RPMI7951 (cell line): Measurements from ENCODE around the gene FIGNL2. TPM values are rescaled to one million over a fixed set of nuclear protein-coding genes. Genes with fewer than 3 reads are reported as not detected.
"Not testable (repeated sequence)": the region's sequence is repeated elsewhere in the genome, so short reads cannot be mapped to it uniquely, and the experiment has no call there.

ENCODE experiments used
- DNase-seq: peaks from one replicate; pipeline ENCODE4 v3.0.0-alpha.2; 2012; ENCODE audit warnings: low read depth
- total RNA-seq: library from RNA; depleted of rRNA; stranded (reverse); fragments of >200 nt; shearing (Covaris generic); gene quantifications from 2 replicates; pipeline ENCODE4 v1.2.3, GENCODE V29; 2014

The FIGNL2 gene
- total RNA-seq, 1 experiment from 2014 or later: not detected

DNA sequence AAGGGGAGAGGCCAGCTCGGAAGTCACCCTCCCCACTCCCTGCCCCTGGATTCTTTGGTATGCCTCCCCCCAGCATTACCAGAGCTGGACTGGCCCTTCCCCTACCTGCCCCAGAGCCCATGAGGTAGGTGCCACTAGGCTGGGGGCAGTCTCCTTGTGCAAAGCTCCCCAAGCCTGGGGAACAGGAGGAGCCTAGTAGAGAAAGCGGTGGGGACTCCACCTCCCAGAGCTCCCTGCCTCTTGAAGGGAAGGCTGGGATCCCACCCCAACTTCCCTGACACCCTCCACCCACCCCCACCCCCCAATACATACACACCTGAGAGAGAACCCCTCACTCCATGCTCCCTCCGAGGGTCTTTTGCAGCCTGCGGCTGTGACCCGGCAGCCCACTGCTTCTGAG, 30.4 kb downstream of the FIGNL2 start:
- DNase-seq: no peak

DNA sequence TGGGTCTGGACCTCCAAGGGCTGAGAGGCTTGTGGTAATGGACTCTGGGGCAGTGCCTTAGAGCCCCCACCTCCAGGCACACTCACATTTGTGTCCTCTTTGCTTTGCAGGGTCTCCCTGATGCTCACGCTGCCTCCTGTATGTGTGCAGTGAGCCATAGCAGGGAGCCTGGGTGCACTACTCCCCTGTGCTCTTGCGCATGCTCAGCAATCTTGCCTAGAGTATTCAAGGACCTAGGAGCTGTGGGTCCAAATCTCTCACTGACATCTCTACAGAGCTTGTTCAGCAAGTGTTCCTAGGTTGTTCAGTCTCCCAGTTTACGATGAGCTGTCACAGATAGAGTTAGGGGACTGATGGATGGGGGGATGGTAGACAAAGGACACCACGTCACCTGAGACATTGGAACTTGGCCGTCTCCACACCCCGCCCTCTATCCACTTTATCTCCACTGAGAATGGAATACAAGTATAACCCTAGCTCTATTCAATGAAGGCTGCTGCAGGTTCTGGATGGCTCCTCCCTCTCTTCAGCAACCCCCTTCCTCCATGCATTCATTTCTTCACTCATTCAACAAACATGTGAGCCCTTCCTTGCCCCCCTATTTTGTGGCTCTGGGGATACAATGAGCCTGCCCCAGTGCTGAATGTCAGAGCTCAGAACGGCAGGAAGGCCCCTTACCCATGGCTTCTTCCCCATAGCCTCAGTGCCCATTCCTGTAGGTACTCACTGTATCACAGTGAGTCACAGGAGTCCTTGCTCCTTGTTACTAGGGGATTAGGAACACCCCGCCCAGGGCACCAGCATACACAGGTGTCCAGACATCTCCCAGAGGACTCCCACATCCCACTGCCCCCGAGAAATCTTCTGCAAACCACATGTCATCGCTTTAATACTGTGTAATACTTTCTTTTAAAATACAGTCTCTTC, 31.2 kb downstream of the FIGNL2 start:
- DNase-seq: no peak

DNA sequence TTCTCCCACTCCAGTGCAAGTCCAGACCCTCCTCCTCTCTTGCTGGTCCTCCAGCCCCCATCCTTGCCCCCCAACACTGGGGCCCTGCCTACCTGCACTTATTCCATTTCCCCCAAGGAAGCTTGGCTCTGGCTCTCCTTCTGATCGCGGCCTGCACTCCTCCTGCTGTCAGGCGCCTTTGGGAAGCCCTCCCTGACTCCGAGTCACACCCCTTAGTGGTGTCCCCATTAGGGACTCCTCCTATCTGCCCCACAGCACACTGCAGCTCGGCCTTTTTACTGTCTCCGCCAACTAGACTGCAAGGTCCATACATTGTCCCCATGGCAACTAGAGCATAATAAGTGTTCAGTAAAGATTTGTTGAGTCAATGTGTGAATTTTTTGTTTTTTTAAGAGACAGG, 32.9 kb downstream of the FIGNL2 start:
- no peak for DNase-seq

DNA sequence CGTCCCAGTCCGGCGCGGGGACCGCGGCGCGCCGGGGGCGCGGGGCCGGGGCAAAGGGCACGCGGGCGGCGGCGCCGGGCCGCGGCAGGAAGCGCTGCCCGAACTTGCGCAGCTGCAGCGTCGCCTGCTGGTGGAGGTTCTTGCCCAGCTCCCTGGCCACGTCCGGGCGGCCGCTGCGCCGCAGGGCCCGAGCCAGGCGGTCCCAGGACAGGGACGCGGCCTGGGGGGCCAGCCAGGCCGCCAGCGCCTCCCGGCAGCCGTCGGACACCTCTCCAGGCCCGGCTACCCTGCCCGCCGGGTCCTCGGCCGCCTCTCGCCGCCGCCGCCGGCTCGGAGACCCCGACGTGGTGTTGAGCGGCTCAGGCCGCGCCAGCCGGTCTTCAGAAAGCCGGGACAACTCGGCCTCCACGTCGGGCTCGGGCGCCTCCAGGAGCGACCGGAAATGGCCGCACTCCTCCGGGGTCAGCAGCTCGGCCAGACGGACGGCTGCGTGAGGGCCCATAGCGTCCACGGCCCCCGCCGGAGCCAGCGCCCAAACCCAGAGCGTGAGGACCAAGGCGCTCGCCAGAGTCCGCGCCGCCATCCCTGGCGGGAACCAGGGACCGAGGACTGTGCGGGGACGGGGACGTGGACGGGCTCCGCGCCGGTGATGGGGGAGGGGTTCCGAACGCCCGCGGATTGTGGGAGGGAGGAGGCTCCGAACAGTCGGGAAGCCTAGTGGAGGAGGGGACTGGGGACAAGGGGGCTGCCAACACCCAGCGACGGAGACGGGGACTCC, 34.0 kb downstream of the FIGNL2 start:
- DNase-seq: peak; percentile 24

DNA sequence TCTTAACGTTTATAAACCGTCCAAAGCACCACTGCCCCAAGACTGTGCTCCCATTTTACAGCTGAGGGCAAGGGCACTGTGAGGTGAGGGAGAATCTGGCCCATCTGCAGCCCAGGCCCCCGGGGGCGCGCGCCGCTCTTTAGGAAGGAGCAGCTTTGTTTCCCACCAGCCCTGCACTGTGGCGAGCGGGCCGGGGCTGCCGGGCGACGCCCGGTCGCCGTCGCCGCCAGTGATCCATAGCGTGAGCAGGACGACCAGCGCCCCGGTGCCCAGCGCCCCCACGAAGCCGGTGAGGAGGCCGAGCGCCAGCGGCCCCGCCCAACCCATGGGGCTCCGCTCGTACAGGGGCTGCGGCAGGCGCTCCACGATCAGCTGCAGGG, 34.6 kb downstream of the FIGNL2 start:
- no peak for DNase-seq

DNA sequence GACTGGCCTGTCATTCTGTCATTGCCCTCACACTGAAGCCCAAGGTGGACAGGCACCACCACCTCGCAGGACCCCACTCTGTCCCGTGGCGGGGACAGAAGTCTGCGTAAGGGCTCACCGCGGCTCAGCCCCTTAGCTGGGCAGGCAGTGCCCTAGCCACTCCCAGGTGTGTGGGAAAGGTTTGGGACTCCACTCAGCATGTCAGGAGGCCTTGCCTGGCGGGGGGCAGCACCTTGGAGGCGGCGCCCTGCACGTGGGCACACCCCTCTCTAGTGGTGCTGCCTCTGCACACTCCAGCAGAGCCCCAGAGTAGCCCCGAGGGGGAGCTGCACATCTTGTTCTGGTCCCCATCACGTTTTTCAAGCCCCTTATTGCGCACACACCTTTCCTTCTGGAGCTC, 35.6 kb downstream of the FIGNL2 start:
- no peak for DNase-seq

DNA sequence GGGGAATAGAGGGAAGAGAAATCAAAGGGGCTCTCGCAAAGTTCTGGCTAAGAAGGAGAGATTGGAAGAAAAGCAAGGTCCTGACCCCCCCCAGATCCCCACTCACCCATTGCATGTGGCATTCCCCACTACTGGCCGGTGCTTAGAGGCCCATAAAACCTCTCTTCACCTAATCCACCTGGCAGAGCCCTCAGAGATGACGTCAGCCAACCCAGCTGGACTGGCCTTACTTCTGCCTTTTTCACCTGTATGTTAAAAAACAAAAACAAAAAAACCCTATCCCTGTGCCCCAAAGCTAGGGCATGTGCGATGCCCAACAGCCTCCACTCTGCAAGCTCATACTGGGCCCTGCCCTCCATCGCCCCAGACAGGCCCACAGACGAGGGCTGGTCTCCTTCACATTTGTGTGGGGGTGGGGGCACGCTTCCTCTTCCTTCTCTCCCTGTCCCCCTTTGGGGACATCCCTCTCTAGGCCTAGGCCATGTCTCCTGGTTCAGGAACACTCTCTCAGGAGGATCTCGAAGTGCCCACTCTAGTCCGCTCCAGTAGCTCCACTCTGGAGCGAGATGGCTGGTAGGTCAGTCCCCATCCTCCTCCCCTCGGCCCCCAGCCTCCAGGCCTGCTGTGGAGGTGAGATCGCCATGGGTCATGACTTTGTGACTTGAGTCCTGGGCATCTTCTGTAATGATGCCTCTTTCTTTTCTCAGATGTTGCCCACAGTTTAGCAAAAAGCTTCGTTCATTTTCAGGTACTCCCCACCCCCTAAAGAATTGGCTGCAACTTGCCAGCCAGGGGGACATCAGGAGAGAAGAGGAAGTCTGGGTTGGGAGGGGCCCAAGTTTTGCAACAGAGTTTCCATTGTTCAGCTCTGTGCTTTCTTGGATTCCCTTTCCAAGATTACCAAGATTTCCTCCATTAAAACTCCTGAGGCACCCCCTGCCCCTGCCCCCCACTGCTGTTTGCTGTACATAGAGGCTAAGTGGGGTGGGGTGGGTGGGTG, 37.0 kb downstream of the FIGNL2 start:
- DNase-seq: no peak

DNA sequence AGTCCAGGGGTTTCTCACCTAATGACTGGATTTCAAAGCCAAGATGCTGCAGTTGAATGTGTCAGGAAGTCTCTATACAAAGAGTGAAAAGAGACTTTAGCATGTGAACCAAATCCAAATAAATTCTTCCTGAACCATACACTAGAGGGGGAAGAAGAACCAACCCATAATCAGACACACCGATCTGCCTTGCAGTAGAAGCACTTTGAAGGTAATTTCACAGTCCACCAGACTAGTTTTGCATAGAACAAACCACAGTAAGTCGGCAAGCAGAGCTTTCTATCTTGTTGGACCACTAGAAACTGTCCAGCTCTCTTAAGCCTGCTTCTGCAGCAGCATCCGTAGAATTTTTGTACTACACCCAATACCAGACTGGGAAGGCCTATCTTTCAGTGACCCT, 39.3 kb downstream of the FIGNL2 start:
- DNase-seq: no peak

DNA sequence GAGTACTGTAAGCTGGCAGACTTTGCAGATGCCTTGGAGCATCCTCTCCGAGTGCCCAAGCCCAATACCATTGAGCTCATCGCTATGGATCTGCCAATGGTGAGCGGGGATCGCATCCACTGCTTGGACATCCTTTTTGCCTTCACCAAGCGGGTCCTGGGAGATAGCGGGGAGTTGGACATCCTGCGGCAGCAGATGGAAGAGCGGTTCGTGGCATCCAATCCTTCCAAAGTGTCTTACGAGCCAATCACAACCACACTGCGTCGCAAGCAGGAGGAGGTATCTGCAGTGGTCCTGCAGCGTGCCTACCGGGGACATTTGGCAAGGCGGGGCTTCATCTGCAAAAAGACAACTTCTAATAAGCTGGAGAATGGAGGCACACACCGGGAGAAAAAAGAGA, 41.6 kb downstream of the FIGNL2 start:
- DNase-seq: no peak

DNA sequence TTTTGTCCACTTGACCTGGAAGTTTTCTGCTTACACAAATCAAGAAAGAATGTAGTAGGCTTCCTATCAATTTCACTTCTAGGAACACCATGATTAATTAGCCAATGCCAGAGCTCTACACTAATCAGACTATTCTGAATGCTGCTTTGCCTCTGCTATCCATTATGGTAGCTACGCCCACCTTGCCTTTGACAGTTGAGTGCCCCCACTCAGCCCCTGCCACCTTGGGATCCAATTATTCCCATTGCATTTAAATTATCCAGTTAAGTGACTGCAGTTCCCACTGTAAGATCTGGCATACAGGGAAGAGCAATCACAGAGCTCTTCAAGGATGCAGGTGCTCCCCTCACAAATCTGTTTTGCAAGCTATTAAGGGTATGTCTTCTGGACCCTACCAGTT, 47.5 kb downstream of the FIGNL2 start:
- DNase-seq: no peak

DNA sequence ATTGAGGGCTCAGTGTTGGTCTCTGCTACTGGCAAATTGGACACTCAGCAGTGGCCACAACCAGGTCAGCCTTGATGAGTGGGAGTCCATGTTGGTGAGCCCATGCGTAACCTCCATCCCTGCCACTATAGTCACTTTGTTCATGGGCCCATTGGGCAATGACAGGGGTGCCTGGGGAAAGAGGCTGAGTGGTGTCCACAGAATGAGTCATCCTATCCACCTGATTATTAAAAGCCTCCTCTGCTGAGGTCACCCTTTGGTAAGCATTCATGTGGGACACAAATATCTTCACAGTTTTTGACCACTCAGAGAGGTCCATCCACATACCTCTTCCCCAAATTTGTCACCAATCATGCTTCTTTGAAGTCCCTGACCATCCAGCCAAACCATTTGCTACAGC, 50.0 kb downstream of the FIGNL2 start:
- DNase-seq: no peak

DNA sequence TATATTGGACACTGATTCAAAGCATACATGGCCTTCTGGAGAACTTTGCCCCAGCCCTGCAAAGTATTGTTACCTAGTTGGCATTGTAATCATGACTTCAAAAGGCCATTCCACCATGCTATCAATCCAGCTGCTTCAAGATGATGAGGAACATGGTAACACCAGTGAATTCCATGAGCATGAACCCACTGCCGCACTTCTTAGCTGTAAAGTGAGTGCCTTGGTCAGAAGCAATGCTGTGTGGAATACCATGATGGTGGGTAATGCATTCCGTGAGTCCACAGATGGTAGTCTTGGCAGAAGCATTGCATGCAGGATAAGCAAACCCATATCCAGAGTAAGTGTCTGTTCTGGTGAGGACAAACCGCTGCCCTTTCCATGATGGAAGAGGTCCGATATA, 50.5 kb downstream of the FIGNL2 start:
- not testable (repeated sequence) for DNase-seq

DNA sequence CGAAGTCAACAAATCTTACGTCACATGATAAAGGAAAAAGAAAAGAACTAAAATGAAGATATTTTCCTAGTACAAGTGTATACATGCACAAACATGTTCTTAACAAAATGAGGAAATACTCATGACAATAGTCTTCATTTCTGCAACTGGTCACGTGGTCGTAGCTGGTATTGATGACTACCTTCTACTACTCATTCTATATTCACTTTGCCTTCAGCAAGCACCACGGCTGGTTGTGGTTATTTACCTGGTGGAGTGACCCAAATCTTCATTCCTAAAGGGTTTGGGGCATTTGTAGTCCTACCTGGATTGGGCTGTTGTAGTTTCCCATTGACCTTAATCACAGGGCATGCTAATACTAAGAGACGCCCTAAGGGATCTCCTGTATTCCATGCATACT, 51.2 kb downstream of the FIGNL2 start:
- no peak for DNase-seq

DNA sequence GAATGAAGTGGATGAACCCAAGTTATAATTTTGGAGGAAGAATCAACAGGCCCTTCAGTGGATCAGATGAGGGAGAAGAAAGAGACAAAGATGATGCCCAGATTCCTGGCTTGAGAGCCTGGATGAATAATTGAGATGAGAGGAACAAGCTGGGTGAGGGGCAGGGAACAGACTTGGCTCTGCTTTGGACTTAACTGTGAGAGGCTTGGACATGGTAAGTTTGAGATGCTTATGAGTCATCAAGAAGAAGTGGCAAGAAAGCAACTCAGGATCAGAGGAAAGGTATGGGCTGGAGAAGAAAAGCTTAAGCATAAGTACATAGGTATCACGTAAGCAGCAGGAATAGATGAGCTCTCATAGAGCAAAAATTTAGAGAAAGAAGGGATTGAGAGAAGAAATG, 55.3 kb downstream of the FIGNL2 start:
- peak; percentile 3 for DNase-seq

DNA sequence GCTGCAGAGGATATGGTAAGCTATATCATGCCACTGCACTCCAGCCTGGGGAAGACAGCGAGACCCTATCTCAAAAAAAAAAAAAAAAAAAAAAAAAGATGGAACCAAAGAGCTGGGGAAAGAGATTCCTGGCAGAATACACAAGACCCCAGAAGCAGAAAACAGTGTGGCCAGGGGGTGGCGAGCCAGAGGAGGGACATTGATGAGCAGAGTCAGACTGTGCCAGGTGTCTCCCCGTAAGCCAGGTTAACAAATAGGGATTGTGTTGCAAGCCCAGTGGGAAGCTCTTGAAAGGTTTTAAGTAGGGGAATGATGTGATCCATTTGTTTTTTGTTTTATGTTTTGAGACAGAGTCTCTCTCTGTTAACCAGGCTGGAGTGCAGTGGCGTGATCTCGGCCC, 56.1 kb downstream of the FIGNL2 start:
- DNase-seq: no peak

DNA sequence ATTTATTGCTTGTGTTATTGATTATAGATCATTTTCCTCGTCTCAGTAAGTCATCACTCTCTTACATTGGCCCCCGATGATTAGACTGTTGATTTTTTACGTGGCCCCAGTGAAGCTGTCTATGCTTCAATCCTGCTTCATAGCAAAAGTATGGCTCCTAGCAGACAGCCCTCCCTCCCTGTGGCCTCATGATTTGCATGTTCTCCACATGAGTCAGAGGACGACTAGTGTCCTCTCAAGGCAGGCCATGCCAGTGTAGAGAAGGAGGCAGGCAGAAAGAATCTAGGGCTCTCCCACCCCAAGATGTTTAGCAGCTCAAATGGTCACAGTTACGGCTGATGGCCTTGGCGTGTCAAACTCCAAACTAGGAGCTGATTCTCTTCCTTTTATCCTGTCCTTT, 59.6 kb downstream of the FIGNL2 start:
- DNase-seq: peak; percentile 46

DNA sequence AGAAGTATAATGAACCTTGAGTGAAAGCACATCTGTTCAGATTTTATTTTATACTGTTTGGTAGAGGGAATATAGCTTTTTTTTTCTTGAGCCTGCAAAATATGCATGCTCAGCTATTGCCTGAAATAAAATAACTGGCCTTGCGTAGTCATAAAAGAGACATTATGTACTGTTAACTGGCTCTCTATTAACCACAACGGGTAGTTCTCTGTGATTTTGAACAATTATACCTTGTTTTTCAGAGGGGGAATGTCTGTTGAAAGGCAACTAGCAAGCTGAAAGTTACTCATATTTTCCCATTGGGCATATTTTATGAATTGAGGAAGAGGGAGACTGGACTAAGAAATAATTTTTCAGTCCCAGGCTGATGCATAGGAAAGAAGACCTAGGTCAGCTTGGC, 62.6 kb downstream of the FIGNL2 start:
- DNase-seq: peak; percentile 21

DNA sequence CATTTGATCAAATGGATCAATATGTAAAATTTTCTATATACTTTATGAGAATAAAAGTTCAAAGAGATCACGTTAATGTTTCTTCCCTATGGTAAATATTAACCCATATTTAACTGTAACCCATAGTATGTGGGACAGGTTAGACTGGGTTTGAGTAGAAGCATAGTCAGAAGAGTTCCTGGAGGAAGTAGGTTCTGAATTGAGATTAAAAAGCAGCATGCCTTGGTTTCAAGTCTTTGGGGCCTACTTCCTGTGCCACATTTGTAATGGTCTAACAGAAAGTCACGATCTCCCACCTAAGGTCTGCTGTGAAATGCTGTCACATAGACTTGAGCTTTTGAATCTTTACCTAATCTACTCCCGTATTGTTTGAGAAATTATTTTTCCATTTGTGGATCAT, 63.8 kb downstream of the FIGNL2 start:
- DNase-seq: no peak

DNA sequence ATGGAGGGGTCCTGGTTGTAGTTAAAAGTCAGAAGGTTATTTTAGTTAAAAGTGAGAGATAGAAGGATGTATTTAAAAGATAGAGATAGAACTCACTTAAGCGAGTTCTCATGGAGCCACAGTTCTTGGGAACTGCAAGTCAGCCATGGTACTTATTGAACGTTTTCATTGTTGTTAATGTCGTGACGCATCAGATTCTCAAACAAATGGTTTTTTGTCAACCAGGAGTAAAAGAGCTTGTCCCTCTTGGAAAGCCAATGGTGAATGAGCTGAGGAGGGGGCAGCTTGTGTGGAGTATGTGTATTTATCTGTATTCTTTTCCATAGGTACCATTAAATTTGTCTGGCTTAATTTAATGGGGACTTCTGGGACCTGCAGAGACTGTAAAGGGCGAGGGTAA, 68.6 kb downstream of the FIGNL2 start:
- DNase-seq: no peak

DNA sequence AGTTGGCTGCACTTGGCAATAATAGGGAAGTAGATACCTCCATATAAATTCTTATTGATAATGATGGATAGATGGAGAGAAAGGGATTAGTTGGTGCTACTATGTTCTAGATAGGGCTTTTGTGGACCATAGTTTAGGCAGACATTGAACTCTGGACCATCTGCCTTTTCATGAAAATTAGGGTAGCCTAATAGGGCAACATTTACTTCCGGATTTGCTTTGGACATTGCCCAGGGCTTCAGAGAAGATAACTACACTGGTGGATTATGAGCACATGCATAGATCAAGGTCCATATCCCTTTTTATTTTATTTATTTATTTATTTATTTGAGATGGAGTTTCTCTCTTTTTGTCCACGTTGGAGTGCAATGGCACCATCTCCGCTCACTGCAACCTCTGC, 70.5 kb downstream of the FIGNL2 start:
- DNase-seq: no peak

DNA sequence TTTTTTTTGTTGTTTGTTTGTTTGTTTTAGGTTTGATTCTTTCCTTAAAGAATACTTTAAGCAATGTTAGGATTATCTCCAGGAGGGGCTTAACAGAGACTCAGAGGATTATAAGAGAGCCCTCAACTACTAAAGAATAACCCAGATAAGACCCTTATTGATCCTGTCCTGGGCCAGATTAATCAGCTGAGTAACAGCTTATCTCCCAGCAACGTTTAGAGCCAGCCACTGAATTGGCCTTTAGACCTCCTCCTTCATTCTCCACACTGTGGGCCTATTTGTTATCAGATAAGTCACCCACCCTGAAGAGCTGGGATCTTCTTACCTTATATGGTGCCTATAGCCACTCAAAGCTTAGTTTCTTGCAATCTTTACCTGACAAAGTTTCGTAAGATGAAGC, 71.1 kb downstream of the FIGNL2 start:
- no peak for DNase-seq

DNA sequence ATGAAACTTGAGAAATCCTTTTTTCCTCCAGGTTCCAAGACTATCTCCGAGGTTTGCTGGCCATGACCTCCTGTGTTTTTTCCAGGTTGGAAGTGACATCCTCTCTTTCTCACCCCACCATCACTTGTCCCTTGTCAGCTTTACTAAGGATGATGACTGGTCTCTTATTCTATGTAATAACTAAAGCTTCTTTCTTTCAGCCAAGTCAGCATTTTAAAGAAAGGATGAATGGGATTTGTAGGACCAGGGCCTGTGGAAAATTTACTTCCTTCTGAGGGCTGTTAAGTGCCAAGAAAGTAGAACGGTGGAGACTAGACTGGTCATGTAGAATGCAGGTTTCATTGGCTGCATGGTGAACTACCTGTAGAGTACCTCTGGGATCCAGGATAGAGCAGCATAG, 73.6 kb downstream of the FIGNL2 start:
- no peak for DNase-seq
